ENCODE results near the gene PROP1.

Gene PROP1

DNA sequence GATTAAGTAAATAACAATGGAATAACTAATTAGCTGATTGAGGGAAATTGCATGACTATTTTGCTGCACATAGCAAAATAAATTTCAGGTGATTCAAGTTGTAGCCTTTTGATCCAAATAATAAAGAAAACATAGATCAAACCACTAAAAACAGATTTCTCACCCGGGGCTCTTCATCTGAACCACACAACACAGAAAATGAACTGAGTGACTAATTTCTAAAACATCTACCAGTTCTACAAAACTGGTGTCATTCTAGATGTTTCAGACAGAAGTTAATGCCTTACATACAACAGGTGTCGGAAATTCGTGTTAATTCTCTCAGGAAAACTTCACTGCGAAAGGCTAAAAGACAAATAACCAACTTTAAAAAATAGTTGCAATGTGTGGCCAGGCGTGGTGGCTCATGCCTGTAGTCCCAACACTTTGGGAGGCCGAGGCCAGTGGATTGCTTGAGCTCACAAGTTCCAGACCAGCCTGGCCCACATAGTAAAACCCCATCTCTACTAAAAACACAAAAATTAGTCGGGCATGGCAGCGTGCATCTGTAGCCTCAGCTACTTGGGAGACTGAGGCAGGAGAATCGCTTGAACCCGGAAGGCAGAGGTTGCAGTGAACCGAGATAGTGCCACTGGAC, 6.9 kb downstream of the PROP1 start:
- H3K36me3 Mint-ChIP-seq (ENCODE audit: low read depth): no peaks in the 10 kb centered on the region
- H3K4me1 Mint-ChIP-seq: no peaks in the 10 kb centered on the region
- TF ChIP-seq, protein P1, sequence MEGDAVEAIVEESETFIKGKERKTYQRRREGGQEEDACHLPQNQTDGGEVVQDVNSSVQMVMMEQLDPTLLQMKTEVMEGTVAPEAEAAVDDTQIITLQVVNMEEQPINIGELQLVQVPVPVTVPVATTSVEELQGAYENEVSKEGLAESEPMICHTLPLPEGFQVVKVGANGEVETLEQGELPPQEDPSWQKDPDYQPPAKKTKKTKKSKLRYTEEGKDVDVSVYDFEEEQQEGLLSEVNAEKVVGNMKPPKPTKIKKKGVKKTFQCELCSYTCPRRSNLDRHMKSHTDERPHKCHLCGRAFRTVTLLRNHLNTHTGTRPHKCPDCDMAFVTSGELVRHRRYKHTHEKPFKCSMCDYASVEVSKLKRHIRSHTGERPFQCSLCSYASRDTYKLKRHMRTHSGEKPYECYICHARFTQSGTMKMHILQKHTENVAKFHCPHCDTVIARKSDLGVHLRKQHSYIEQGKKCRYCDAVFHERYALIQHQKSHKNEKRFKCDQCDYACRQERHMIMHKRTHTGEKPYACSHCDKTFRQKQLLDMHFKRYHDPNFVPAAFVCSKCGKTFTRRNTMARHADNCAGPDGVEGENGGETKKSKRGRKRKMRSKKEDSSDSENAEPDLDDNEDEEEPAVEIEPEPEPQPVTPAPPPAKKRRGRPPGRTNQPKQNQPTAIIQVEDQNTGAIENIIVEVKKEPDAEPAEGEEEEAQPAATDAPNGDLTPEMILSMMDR (IDR thresholded peaks at IDR 0.05): no peak
- no peaks in the 10 kb centered on the region for H3K9me3 Mint-ChIP-seq
- no peak overlapping the region for H3K27ac Mint-ChIP-seq
- no peak overlapping the region for H3K4me3 Mint-ChIP-seq
- no peak for DNase-seq
- peaks cover 9% of the 10 kb centered on the region for H3K27me3 Mint-ChIP-seq (ENCODE audit: low read depth, poor library complexity)

- Mint-ChIP-seq H3K27ac (no peak overlapping the region), H3K9me3 (no peaks in the 10 kb centered on the region), H3K27me3 (ENCODE audit: low read depth, poor library complexity) (peaks cover 5% of the 10 kb centered on the region), H3K4me1 (no peaks in the 10 kb centered on the region), H3K4me3 (no peak overlapping the region), H3K36me3 (ENCODE audit: low read depth) (no peaks in the 10 kb centered on the region)
- TF ChIP-seq, protein P1 (IDR thresholded peaks at IDR 0.05): no peak
- no peak for DNase-seq
Measured at GRCh38 chr5:177987326-177987725, 8.7 kb downstream of the PROP1 start.

- H3K27ac Mint-ChIP-seq: no peak overlapping the region
- H3K9me3 Mint-ChIP-seq: no peaks in the 10 kb centered on the region
- no peak for DNase-seq
- peaks cover 13% of the 10 kb centered on the region for H3K27me3 Mint-ChIP-seq (ENCODE audit: low read depth, poor library complexity)
- no peaks in the 10 kb centered on the region for H3K36me3 Mint-ChIP-seq (ENCODE audit: low read depth)
- H3K4me1 Mint-ChIP-seq: peaks cover 17% of the 10 kb centered on the region
- H3K4me3 Mint-ChIP-seq: no peak overlapping the region
- TF ChIP-seq, protein P1 (IDR thresholded peaks at IDR 0.05): no peak
Measured at GRCh38 chr5:177985430-177986040, 10.5 kb downstream of the PROP1 start.

- H3K27ac Mint-ChIP-seq: no peak overlapping the region
- TF ChIP-seq, protein P1 (IDR thresholded peaks at IDR 0.05): no peak
- no peak overlapping the region for H3K4me3 Mint-ChIP-seq
- no peaks in the 10 kb centered on the region for H3K9me3 Mint-ChIP-seq
- H3K36me3 Mint-ChIP-seq (ENCODE audit: low read depth): no peaks in the 10 kb centered on the region
- DNase-seq: no peak
- peaks cover 21% of the 10 kb centered on the region for H3K4me1 Mint-ChIP-seq
- peaks cover 15% of the 10 kb centered on the region for H3K27me3 Mint-ChIP-seq (ENCODE audit: low read depth, poor library complexity)
Measured at GRCh38 chr5:177984584-177985206, 11.3 kb downstream of the PROP1 start.

- TF ChIP-seq, protein P1 (IDR thresholded peaks at IDR 0.05): no peak
- no peak for DNase-seq
- no peaks in the 10 kb centered on the region for H3K9me3 Mint-ChIP-seq
- H3K4me3 Mint-ChIP-seq: no peak overlapping the region
- peaks cover 21% of the 10 kb centered on the region for H3K4me1 Mint-ChIP-seq
- no peaks in the 10 kb centered on the region for H3K36me3 Mint-ChIP-seq (ENCODE audit: low read depth)
- H3K27me3 Mint-ChIP-seq (ENCODE audit: low read depth, poor library complexity): peaks cover 11% of the 10 kb centered on the region
- H3K27ac Mint-ChIP-seq: no peak overlapping the region
Measured at GRCh38 chr5:177983763-177984583, 12.1 kb downstream of the PROP1 start.

All from nephron progenitor cell (in vitro differentiated cells).